ENCODE data around the gene NANOS3. TPM values are rescaled to one million over a fixed set of nuclear protein-coding genes. Genes with fewer than 3 reads are reported as not detected.

NANOS3 gene
- polyA plus RNA-seq, 1 experiment, result 0.20 TPM

DNA sequence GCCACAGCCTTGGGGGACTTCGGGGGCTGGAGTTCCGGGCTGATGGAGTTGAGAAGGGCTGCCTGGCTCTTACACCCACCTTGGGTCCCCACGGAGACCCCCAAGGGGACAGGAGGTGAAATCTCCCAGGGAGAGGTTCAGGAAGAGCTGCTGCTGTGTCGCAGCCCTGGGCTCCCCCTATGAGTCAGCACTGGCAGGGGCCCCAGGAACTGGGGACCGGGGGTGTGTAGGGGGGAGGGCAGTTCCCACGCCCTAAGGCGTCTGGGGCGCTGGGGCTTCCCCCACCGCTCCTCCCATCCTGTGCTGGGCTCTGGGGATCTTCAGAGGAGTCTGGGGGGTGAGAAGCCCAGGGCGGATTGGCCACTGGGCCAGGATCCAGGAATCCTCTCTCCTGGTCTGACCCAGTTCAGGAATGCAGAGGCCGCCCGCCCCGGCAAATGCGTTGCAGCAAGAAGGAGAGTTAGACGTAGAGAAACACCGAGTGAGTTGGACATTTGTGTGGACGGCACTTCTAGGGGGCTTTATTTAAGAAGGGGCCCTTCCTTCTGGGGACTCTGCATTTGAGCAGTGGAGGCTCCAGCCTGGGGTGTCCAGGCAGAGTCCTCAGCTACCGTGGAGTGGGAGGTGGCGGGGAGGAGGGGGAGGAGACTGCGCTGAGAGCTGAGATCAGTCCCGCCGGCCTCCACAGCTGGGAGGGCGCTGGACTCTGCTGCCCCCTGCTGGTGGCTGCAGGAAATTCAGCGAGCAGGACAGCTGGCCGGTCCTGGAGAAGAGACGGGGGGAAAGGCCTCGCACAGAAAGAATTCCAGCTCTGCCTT, 15.0 kb upstream of the NANOS3 start:
- POLR2A ChIA-PET, result interaction anchor here (0.6 to 1.4 kb wide), 8 partner anchors 18 to 518 kb away, joined by 3 to 12 read pairs (median 4); no protein-coding TSS in a partner anchor
- CTCF ChIA-PET, result interaction anchor here (0.5 to 4.3 kb wide), 32 partner anchors 9 to 833 kb away, joined by 3 to 64 read pairs (median 4); partner anchors contain the start of gene ZSWIM4
- Histone ChIP-seq H3K27me3 (ENCODE audit: control insufficient read depth, insufficient read depth, low read length) (no peaks in the 10 kb centered on the region), H3K4me3 (ENCODE audit: low read depth, low read length) (peak overlapping the region; percentile 42), H3K36me3 (ENCODE audit: control insufficient read depth, insufficient read depth, low read length) (no peaks in the 10 kb centered on the region)
- DNase-seq (ENCODE audit: low read depth), result peak; percentile 80
- TF ChIP-seq, protein P1, sequence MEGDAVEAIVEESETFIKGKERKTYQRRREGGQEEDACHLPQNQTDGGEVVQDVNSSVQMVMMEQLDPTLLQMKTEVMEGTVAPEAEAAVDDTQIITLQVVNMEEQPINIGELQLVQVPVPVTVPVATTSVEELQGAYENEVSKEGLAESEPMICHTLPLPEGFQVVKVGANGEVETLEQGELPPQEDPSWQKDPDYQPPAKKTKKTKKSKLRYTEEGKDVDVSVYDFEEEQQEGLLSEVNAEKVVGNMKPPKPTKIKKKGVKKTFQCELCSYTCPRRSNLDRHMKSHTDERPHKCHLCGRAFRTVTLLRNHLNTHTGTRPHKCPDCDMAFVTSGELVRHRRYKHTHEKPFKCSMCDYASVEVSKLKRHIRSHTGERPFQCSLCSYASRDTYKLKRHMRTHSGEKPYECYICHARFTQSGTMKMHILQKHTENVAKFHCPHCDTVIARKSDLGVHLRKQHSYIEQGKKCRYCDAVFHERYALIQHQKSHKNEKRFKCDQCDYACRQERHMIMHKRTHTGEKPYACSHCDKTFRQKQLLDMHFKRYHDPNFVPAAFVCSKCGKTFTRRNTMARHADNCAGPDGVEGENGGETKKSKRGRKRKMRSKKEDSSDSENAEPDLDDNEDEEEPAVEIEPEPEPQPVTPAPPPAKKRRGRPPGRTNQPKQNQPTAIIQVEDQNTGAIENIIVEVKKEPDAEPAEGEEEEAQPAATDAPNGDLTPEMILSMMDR (IDR thresholded peaks at IDR 0.05; ENCODE audit: insufficient read depth, low read depth, low read length), result peak; percentile 94

- no peak overlapping the region for H3K4me3 ChIP-seq (ENCODE audit: low read depth, low read length)
- H3K27me3 ChIP-seq (ENCODE audit: control insufficient read depth, insufficient read depth, low read length), result no peaks in the 10 kb centered on the region
- no peaks in the 10 kb centered on the region for H3K36me3 ChIP-seq (ENCODE audit: control insufficient read depth, insufficient read depth, low read length)
- TF ChIP-seq, protein P1 (IDR thresholded peaks at IDR 0.05; ENCODE audit: insufficient read depth, low read depth, low read length), result no peak
- ChIA-PET POLR2A (no interaction called here), CTCF (interaction anchor here (0.6 to 4.3 kb wide), 9 partner anchors 16 to 266 kb away, joined by 3 to 64 read pairs (median 7); no protein-coding TSS in a partner anchor)
- no peak for DNase-seq (ENCODE audit: low read depth)
Measured at GRCh38 chr19:13864046-13864666, 12.8 kb upstream of the NANOS3 start.

DNA sequence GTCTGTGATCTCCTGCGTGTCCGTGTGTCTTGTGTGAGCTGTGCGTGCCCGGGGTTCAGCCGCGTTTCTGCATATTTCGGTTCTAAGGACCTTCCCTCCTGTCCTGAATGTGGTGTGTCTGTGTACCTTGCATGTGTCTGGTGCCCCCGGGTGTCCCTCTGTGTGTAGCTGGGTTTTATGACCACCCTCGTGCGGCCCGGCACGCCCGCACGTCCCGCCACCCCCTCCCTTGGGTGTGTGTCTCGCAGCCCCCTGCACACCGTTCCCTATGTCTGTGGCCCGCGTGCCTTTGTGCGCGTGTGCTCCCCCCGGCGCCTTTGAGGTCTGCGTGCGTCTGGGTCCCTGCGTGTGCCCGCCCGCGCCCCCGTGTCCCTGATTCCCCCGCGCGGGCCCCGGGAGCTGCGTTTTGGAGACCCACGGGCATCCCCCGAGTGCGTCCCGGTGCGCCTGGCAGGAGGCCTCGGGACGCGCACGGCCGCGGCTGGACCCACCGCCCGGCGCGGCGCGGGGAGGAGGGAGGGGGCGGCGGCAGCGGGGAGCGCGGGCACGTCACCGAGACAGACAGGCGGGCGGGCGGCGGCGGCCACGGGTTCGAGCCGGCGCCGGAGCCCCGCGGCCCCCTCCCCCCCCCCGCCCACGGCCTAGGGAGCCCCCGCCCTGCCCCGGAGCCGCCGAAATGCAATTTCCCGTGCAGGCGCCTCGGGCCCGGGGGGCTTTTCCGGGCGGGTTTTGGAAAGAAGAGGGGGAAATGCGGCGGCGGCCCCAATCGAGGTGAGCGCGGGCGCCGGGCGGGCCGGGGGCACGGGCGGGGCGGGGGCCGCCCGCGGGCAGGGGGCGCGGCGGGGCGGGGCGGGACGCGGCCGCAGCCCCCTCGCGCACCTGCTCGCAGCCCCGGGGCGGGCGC, 12.0 kb upstream of the NANOS3 start:
- no peaks in the 10 kb centered on the region for H3K36me3 ChIP-seq (ENCODE audit: control insufficient read depth, insufficient read depth, low read length)
- no peaks in the 10 kb centered on the region for H3K27me3 ChIP-seq (ENCODE audit: control insufficient read depth, insufficient read depth, low read length)
- H3K4me3 ChIP-seq (ENCODE audit: low read depth, low read length), result peak overlapping the region; percentile 56
- ChIA-PET CTCF (interaction anchor here (0.8 to 4.3 kb wide), 5 partner anchors 28 to 267 kb away, joined by 3 to 64 read pairs (median 25); partner anchors contain the start of gene ZSWIM4), POLR2A (no interaction called here)
- no peak for DNase-seq (ENCODE audit: low read depth)
- TF ChIP-seq, protein P1 (IDR thresholded peaks at IDR 0.05; ENCODE audit: insufficient read depth, low read depth, low read length), result no peak

GRCh38 chr19:13865571-13866462, 11.1 kb upstream of the NANOS3 start:
- ChIA-PET CTCF (interaction anchor here (0.8 to 1.4 kb wide), 3 partner anchors 29 to 193 kb away, joined by 3 read pairs; no protein-coding TSS in a partner anchor), POLR2A (interaction anchor here (0.6 kb wide), 1 partner anchor 22 kb away, joined by 3 read pairs; no protein-coding TSS in a partner anchor)
- H3K4me3 ChIP-seq (ENCODE audit: low read depth, low read length), result peak overlapping the region; percentile 56
- no peaks in the 10 kb centered on the region for H3K36me3 ChIP-seq (ENCODE audit: control insufficient read depth, insufficient read depth, low read length)
- H3K27me3 ChIP-seq (ENCODE audit: control insufficient read depth, insufficient read depth, low read length), result no peaks in the 10 kb centered on the region
- DNase-seq (ENCODE audit: low read depth), result no peak
- TF ChIP-seq, protein P1 (IDR thresholded peaks at IDR 0.05; ENCODE audit: insufficient read depth, low read depth, low read length), result no peak
